Measurements from ENCODE around the gene SULF2.

The SULF2 gene

GRCh38 chr20:47708953-47709833 is 76.1 kb downstream of the SULF2 start:
- DNase-seq = no peak

- DNase-seq = no peak
These were observed 77.0 kb downstream of the SULF2 start for GRCh38 chr20:47708140-47708807.

- DNase-seq = no peak
These were observed 78.9 kb downstream of the SULF2 start for GRCh38 chr20:47706345-47706744.

- peak; percentile 19 for DNase-seq
These were observed 79.8 kb downstream of the SULF2 start for GRCh38 chr20:47705497-47705856.

- no peak for DNase-seq
These were observed 80.4 kb downstream of the SULF2 start for GRCh38 chr20:47704746-47705496.

- peak; percentile 44 for DNase-seq
These were observed 81.5 kb downstream of the SULF2 start for GRCh38 chr20:47703748-47704147.

- DNase-seq = peak; percentile 60
These were observed 83.7 kb downstream of the SULF2 start for GRCh38 chr20:47701612-47702011.

- no peak for DNase-seq
These were observed 85.0 kb downstream of the SULF2 start for GRCh38 chr20:47700327-47700726.

GRCh38 chr20:47699818-47700217 is 85.5 kb downstream of the SULF2 start:
- DNase-seq = no peak

GRCh38 chr20:47698142-47698541 is 87.1 kb downstream of the SULF2 start:
- no peak for DNase-seq

GRCh38 chr20:47696856-47697255 is 88.4 kb downstream of the SULF2 start:
- no peak for DNase-seq

GRCh38 chr20:47694021-47694818 is 91.1 kb downstream of the SULF2 start:
- DNase-seq = no peak

GRCh38 chr20:47691625-47692024 is 93.7 kb downstream of the SULF2 start:
- DNase-seq = peak; percentile 49

GRCh38 chr20:47689731-47690130 is 95.5 kb downstream of the SULF2 start:
- DNase-seq = no peak

- DNase-seq = peak; percentile 46
These were observed 96.6 kb downstream of the SULF2 start for GRCh38 chr20:47688385-47689381.

- DNase-seq = no peak
These were observed 97.9 kb downstream of the SULF2 start for GRCh38 chr20:47687095-47687987.

GRCh38 chr20:47686545-47686944 is 98.7 kb downstream of the SULF2 start:
- DNase-seq = peak; percentile 59

GRCh38 chr20:47684306-47685080 is 100.8 kb downstream of the SULF2 start:
- DNase-seq = no peak

- no peak for DNase-seq
These were observed 102.4 kb downstream of the SULF2 start for GRCh38 chr20:47682916-47683315.

Measured in fibroblast of skin of right quadriceps (primary cell).